Prostate gland (tissue), 2 donors: ENCODE measurements around the gene PRKG1.

Source experiments
- CTCF ChIP-seq, 4 experiments: fragments of 200-600 bp in 2 of 4; fragments of 450-650 bp in 2 of 4; sonication (generic) in 2 of 4; IDR thresholded peaks; 1 replicate in 3 of 4; 2 replicates in 1 of 4; pipeline ENCODE4 v1.5.1; 2016 to 2019; ENCODE audit warnings: antibody characterized with exemption in 4 of 4, mild to moderate bottlenecking in 2 of 4, moderate library complexity in 2 of 4
- POLR2A ChIP-seq: fragments of 450-650 bp; IDR thresholded peaks from one replicate; pipeline ENCODE4 v1.6.1; 2016; ENCODE audit warnings: antibody characterized with exemption, mild to moderate bottlenecking

DNA sequence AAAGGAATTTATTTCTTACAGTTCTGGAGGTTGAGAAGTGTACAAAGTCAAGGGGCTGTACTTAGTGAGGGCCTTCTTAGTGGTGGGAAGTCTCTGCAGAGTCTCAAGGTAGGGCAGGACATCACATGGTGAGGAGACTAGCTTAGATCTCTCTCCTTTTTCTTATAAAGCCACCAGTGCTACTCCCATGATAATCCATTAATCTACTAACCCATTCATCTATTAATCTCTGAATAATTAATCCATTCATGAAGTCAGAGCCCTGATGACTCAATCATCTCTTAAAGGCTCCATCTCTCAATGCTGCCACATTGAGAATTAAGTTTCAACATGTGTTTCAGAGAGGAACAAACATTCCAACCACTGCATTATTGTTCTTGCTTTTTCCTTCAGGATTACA, 689.5 kb downstream of the PRKG1 start:
- TF ChIP-seq POLR2A, result no peak
- TF ChIP-seq CTCF (IDR thresholded peaks at IDR 0.05), result no peak
